GM21526 (cell line): Measurements from ENCODE around the gene WIPF2.
A peak's percentile ranks its signal among the peaks of the same experiment; 100 is the strongest.

Experiments
- ATAC-seq: cut with Tn5 transposase; IDR thresholded peaks from one replicate; pipeline ENCODE4 v1.9.1; 2021; ENCODE audit warnings: moderate library complexity; ENCODE audit not compliant: unreplicated experiment, low FRiP score

WIPF2 gene

DNA sequence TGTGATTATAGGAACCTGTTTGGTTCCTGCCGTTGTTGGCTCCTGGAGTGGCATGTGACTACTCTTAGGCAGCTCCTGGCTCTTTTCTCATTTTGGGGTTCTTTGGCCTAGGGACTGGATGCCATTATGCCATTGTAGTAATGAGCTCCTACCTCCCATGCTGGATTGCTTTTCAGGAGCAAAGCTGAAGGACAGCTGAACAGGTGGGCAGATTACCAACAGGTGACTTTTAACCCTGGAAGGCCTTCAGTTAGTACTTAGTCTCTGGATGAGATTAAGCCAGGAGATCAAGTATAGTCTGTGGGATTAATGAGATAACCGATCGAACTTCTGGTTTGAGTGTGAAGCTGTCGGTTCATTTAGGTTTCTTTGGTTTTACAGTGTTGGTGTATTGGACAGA, 25.2 kb downstream of the WIPF2 start:
- no peak for ATAC-seq

DNA sequence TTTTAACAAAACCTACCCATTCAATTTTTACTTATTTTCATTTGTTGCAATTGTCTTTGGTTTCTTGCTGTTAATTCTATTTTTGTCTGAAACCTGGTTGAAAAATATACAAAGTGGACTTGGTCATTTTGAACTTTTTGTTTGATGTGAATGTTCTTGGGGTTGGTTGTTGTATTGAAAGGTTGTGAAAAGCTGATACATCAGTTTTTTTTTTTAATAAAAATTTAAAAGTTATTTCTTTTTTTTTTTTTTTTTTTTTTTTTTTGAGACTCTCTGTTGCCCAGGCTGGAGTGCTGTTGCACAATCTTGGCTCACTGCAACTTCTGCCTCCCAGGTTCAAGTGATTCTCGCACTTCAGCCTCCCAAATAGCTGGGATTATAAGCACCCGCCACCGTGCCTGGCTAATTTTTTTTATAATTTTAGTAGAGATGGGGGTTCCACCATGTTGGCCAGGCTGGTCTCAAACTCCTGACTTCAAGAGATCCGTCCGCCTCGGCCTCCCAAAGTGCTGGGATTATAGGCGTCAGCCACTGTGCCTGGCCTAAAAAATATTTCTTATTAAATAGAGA, 28.9 kb downstream of the WIPF2 start:
- ATAC-seq = no peak

DNA sequence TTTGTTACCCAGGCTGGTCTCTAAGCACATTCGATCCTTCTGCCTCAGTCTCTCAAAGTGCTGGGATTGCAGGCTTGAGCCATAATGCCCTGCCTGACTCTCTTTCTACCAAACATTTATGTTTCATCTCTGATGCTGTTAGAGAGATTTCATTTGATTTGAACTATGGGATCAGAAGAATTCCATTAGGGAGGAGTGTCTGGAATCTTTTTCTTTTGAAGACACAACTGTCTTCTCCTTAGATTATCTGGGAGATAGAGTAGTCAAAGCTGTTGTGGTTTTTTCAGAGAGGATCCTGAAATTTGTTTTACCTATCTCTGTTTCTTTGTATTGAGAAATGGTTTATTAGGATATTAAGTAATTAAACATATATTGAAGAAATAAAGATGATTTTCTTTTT, 29.4 kb downstream of the WIPF2 start:
- no peak for ATAC-seq

GRCh38 chr17:40251576-40251975, 32.5 kb downstream of the WIPF2 start:
- ATAC-seq = no peak

GRCh38 chr17:40253565-40253964, 34.5 kb downstream of the WIPF2 start:
- ATAC-seq = no peak

GRCh38 chr17:40259505-40259904, 40.4 kb downstream of the WIPF2 start:
- no peak for ATAC-seq

DNA sequence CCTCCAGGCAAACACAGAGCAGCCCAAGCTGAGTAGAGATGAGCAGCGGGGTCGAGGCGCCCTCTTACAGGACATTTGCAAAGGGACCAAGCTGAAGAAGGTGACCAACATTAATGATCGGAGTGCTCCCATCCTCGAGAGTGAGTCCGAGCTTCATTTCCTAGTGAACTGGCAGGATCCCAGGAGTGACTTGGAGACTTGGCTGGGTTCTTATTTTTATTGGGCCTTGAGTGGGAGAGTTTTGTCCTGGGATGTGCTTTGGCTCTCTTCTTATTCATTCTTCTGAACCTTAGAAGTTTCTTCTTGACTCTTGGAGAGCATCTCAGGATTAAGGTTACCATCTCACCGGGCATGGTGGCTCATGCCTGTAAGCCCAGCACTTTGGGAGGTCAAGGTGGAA, 41.4 kb downstream of the WIPF2 start:
- no peak for ATAC-seq

DNA sequence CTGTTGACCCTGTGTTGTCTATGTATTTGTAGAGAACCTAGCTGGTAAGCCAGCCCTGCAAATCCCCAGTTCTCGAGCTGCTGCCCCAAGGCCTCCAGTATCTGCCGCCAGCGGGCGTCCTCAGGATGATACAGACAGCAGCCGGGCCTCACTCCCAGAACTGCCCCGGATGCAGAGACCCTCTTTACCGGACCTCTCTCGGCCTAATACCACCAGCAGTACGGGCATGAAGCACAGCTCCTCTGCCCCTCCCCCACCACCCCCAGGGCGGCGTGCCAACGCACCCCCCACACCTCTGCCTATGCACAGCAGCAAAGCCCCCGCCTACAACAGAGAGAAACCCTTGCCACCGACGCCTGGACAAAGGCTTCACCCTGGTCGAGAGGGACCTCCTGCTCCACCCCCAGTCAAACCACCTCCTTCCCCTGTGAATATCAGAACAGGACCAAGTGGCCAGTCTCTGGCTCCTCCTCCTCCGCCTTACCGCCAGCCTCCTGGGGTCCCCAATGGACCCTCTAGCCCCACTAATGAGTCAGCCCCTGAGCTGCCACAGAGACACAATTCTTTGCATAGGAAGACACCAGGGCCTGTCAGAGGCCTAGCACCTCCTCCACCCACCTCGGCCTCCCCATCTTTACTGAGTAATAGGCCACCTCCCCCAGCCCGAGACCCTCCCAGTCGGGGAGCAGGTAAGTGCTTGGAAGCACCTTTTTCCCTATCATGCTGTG, 45.5 kb downstream of the WIPF2 start:
- no peak for ATAC-seq

DNA sequence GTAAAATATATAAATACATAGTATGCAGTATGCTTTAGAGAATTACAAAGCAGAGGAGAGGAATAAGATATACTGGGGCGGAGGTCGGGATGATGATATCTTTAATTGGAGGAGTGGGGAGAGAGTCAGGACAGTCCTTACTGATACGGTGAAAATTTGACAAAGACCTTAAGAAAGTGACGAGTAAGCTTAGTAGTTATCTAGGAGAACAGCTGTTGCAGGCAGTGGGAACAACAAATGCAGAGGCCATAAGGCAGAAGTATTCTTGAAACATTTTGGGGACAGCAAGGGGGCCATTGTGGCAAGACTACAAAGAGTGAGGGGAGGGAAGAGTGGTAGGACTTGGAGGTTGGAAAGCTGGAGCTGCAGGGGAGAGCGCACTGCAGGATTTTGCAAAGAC, 46.2 kb downstream of the WIPF2 start:
- no peak for ATAC-seq

- ATAC-seq = no peak
These were observed 47.8 kb downstream of the WIPF2 start for GRCh38 chr17:40266882-40267281.

DNA sequence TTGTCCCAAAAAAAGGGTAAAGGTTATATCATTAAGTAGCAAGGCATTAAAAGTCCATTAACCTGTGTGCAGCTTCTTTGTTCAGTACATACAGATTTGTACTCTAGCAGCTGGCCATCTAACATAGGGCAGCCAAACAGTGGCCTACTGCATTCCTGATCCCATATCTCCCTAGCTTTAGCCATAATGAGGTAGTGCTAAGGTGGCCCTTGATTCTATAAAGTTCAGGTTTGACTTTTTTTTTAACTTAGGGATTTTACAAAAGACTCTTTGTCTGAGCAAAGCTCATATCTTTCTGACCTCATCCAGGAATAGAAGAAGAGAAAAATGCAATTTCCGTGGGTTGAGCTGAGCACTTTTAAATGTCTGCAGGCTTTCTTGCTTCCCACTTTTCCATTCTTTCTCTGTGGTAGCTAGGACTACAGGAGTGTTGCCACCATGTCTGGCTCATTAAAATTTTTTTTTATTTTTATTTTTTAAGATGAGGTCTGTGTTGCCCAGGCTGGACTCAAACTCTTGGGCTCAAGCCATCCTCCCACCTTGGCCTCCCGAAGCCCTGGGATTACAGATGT, 49.1 kb downstream of the WIPF2 start:
- no peak for ATAC-seq

GRCh38 chr17:40278414-40278813, 59.3 kb downstream of the WIPF2 start:
- ATAC-seq = no peak

GRCh38 chr17:40279402-40279801, 60.3 kb downstream of the WIPF2 start:
- ATAC-seq = no peak

DNA sequence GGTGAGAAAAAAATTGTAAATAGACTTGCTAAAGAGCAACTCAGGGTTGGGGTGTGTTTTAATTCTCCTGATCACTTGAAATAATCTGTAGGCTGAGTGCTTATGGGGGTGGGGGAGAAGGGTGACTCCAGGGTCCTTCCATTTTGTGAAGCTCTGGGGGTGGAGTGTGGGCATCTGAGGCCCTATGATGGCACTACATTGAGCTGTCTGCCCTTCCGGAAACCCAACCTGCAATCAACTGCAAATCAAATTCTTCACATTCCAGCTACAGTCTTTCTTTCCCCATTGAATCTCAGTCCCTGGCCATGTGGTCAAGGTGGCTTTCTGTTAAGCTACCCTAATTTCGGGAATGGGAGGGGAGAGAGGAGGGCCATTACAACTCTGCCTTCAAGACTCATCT, 62.6 kb downstream of the WIPF2 start:
- no peak for ATAC-seq

- ATAC-seq = no peak
These were observed 64.6 kb downstream of the WIPF2 start for GRCh38 chr17:40283662-40284061.

- ATAC-seq = no peak
These were observed 65.1 kb downstream of the WIPF2 start for GRCh38 chr17:40284085-40284713.

DNA sequence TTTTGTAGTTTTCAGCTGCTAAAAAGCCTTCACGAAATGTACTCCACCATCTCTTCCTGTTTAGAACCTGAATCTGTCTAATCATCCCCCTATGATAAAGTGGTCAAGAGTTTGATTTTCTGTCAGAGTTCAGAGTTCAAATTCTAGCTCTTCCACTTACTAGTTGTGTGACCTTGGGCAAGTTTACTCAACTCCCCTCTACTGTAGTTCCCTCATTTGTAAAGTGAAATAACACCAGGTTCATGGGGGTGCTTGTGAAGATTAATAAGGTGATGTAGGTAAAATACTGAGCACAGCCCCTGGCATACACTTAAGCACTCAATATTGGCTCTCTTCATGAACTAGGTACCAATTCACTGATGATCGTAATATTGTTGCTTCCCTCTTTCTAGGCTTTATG, 67.4 kb downstream of the WIPF2 start:
- no peak for ATAC-seq

DNA sequence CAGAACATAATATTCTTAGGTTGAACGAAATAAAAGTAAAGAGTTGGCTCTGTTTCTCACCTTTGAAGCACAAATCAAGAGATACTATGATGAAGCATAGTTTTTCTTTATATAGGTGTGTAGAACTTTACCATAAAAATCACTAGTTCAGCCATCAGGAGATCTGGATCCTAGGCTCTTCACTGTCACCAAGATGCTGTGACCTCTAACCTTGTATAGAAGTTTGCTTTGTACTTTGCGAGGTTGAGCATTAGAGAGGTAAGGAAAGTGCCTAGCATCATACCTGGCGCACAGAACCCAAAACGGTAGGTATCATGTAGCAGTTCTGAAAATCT, 68.0 kb downstream of the WIPF2 start:
- no peak for ATAC-seq

GRCh38 chr17:40287494-40288369, 68.6 kb downstream of the WIPF2 start, which contains the start of gene CDC6:
Gene CDC6 (plus strand): TSS chr17:40287879. CDS start chr17:40289421, 1,542 bp downstream.
- peak; percentile 85 for ATAC-seq

GRCh38 chr17:40290629-40291280, 71.7 kb downstream of the WIPF2 start:
- ATAC-seq = no peak
